HG02840 (cell line): Measurements from ENCODE around the gene COL4A5.

Experiments used
- ATAC-seq: cut with Tn5 transposase; IDR thresholded peaks from one replicate; pipeline ENCODE4 v1.9.1; 2021; ENCODE audit warnings: mild to moderate bottlenecking, moderate library complexity, moderate number of reproducible peaks; ENCODE audit not compliant: unreplicated experiment, low FRiP score

COL4A5 gene

DNA sequence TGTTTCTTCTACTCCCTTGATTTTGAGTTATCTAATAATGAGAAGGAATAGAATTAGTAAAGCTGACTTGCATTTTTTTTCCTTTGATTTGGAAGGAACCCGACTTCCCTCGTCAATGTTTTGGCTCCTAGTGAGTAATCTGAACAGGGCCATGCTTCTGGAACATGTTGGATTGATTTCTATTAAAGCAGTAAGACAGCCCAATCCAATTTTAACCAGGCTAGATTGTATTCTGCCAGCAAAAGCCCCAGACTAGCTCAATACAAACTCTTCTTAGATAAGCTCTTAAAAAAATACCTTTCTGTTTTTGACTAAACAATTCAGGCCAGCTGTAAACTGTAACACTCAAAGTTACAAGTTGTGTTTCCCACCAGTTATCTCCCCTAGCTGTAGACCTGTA, 170.5 kb downstream of the COL4A5 start:
- no peak for ATAC-seq

DNA sequence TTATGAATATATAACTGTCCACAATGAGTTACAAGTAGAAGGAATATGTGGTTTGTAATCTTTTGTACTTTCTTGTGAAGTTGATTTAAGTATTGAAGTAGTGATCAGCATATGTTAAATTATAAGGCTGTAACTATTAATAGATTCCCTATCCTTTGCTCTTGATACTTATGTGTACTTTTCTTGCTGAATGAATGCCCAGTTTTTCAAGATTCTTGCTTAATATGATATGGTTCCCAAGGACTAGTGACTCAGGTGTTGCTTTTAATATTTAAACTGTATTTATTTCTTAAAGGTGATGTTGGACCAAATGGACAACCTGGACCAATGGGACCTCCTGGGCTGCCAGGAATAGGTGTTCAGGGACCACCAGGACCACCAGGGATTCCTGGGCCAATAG, 175.0 kb downstream of the COL4A5 start:
- no peak for ATAC-seq

GRCh38 chrX:108640817-108641216, 201.2 kb downstream of the COL4A5 start:
- ATAC-seq = no peak

- no peak for ATAC-seq
Measured at GRCh38 chrX:108641589-108642272, 202.1 kb downstream of the COL4A5 start.

GRCh38 chrX:108642273-108642628, 202.6 kb downstream of the COL4A5 start:
- ATAC-seq = no peak

DNA sequence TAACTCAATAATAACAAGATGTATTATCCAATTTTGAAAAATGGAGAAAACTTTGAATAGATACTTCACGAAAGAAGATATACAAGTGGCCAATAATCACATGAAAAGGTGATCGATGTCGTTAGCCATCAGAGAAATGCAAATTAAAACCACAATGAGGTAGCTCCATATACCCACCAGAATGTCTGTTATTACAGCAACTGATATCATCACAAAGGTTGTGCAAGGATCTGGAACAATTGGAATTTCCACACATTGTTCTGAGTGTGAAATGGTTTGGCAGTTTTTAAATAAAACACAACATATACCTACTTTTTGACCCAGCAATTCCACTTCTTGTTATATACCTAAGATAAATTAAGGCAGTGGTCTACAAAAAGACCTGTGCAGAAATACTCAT, 225.1 kb downstream of the COL4A5 start:
- no peak for ATAC-seq

DNA sequence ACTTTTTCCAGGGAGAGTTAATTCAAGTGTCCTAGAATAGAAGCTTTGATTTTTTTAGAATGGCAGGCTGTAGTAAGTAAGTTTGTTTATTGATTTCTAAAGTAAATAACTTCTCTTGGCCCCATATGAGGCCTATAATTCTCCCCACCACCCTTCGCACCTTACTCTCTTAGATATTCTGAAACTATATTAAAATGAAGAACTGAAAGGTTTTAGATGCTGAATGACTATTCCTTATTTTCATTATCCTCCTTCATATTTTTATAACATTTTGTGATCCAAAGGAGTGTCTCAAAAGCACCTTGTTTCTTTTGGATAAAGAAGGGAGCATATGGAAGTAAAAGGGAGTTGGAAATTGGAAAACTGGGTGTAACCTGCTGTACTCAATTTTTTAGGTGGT, 226.5 kb downstream of the COL4A5 start:
- ATAC-seq = no peak

DNA sequence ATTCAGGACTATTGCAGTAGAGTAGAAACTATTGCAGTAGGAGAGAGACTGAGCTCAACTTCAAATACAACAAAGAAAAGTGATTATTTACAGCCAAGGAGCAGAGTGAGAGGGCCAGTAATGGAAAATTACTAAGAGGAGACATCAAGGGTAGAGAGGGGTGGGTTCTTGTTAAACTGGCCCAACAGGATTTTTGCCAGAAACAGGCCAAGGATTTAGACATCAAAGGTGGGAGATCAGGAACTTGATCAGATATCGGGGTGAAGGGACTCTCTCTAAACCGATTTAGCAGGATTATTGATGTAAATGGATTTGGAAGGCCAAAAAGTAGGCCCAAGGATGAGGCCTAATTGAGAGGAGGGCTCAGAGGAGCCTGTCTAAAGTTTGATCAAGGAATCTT, 231.9 kb downstream of the COL4A5 start:
- no peak for ATAC-seq

GRCh38 chrX:108696690-108697089, 257.1 kb downstream of the COL4A5 start:
- no peak for ATAC-seq

GRCh38 chrX:108699368-108699767, 259.7 kb downstream of the COL4A5 start:
- ATAC-seq = no peak

GRCh38 chrX:108701633-108702032, 262.0 kb downstream of the COL4A5 start:
- ATAC-seq = no peak

GRCh38 chrX:108702530-108702929, 262.9 kb downstream of the COL4A5 start:
- no peak for ATAC-seq

DNA sequence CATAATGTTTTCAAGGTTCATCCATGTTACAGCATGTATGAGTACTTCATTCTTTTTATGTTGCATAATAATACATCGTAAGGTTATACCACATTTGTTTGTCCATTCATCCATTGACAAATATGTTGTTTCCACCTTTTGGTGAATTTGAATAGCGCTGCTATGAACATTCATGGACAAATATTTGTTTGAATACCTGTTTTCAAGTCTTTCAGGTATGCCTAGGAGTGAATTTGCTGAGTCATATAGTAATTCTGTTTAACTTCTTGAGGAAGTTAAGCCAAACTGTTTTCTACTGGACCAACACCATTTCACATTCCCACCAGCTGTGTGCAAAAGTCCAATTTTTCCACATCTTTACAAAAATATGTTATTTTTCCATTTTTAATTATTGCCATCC, 265.2 kb downstream of the COL4A5 start:
- no peak for ATAC-seq

- no peak for ATAC-seq
Measured at GRCh38 chrX:108712886-108713285, 273.2 kb downstream of the COL4A5 start.

- no peak for ATAC-seq
Measured at GRCh38 chrX:108722561-108722960, 282.9 kb downstream of the COL4A5 start.

- no peak for ATAC-seq
Measured at GRCh38 chrX:108726748-108727147, 287.1 kb downstream of the COL4A5 start.

- ATAC-seq = no peak
Measured at GRCh38 chrX:108731153-108731552, 291.5 kb downstream of the COL4A5 start.

GRCh38 chrX:108732630-108733321, 293.1 kb downstream of the COL4A5 start:
- no peak for ATAC-seq

GRCh38 chrX:108734426-108734825, 294.8 kb downstream of the COL4A5 start:
- no peak for ATAC-seq

GRCh38 chrX:108735091-108735678, 295.5 kb downstream of the COL4A5 start:
- ATAC-seq = no peak

DNA sequence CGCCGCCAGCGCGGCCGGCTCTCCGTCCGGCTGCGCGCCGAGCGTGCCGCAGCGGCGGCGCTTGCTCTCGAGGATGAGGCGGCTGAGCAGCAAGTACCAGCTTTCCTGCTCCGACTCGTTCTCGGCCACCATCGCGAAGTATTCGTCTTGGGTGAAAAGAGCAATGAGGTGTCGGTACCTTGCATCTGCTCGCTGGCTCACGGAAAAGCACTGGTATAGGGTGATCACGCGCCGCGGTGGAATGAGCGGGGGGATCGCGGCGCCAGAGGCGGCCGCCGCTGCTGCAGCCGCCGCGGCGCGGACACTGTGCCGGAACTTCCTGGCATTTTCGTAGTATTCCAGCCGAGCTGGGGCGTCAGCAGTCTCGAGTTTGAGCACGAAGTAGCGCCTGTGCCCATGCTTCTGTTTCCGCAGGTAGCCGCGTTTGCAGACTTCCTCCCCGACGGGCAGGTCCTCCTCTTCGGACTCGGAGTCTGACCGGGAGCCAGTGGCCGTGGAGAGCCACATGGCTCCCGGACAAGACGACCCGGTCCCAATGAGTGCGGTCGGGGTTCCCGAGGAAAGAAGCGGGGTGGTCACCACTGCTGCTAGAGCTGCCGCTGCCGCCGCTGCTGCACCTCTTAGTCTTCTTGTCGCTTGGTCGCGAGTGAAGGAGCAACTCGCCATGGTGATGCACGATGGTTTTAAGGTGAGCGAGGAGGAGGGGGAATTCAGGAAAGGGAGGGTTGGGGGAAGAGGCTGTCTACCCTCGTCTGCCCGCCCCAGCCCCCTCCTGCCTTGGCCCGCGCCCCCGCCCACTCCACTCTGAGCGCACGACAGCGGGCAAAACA, 296.3 kb downstream of the COL4A5 start:
- ATAC-seq = no peak
